Measurements from ENCODE around the gene PCYOX1L. TPM values are rescaled to one million over a fixed set of nuclear protein-coding genes. Genes with fewer than 3 reads are reported as not detected.

PCYOX1L gene
- total and polyA plus RNA-seq, 9 of the 15 experiments (the other 6 are each of a cell fraction or from before 2014, with no cell fraction given): 2.3 to 17.9 (median 6.0) TPM

DNA sequence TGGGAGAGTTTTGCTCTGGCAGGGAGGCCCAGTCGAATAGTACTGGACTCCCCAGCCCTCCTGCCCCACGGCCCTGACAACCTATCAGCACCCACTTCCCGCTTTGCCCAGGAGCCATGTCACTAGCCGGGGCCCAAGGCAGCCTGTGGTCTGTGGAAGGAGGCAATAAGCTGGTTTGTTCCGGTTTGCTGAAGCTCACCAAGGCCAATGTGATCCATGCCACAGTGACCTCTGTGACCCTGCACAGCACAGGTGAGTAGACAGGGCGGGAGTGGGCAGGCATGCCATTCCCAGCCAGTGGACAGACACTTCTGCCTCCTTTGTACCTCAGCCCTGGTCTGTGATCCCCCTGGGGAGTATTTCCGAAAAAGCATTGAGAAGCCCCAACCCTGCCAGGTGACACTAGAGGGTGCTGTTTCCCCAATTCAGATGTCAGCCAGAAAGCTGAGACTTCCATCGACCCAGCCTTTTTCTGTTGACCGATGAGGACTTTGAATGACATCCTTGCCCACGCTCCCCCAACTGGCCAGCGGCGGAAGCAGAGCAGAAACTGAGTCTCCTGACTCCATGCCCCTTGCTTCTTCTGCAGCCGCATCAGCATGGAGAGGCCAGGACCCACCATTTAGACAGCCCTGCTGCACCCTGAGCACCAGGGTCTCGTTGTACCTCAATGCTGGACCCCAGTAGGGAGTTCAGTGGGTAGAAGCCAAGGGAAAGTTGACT is 9.6 kb downstream of the PCYOX1L start (continued):
- TF ChIP-seq BACH1 (tag; IDR thresholded peaks at IDR 0.05) (no peak), MEF2A (IDR thresholded peaks at IDR 0.05; ENCODE audit: control insufficient read depth, low read depth, low read length) (no peak), ZNF830 (CRISPR knock-in tag; IDR thresholded peaks at IDR 0.05) (no peak), ZNF316 (IDR thresholded peaks at IDR 0.05) (no peak), RAD21 (CRISPR knock-in tag; conservative IDR thresholded peaks at IDR 0.05 in 1 of 2, IDR thresholded peaks at IDR 0.05 in 1 of 2) (peak; percentile 62 to 85), POLR3A (IDR thresholded peaks at IDR 0.05; ENCODE audit: borderline replicate concordance, extremely low read depth, insufficient read depth, insufficient read length) (no peak), ZNF197 (CRISPR knock-in tag; IDR thresholded peaks at IDR 0.05; ENCODE audit: low read depth) (no peak), ZNF77 (CRISPR knock-in tag; IDR thresholded peaks at IDR 0.05) (no peak), NEUROD1 (IDR thresholded peaks at IDR 0.05; ENCODE audit: borderline replicate concordance, low read depth, low read length, partially characterized antibody) (peak; percentile 27), ZNF668 (CRISPR knock-in tag; IDR thresholded peaks at IDR 0.05) (no peak), NFIX (CRISPR knock-in tag; IDR thresholded peaks at IDR 0.05; ENCODE audit: low read depth) (no peak), CAMTA2 (CRISPR knock-in tag; conservative IDR thresholded peaks at IDR 0.05) (no peak), ZNF384 (IDR thresholded peaks at IDR 0.05; ENCODE audit: low read depth, low read length) (no peak), HDAC1 (IDR thresholded peaks at IDR 0.05) (no peak), TEAD4 (IDR thresholded peaks at IDR 0.05; ENCODE audit: low read length) (no peak), TEAD4 (CRISPR knock-in tag; IDR thresholded peaks at IDR 0.05; ENCODE audit: borderline replicate concordance) (no peak), ADNP (tag; IDR thresholded peaks at IDR 0.05) (no peak)
- TF ChIP-seq, protein P1, sequence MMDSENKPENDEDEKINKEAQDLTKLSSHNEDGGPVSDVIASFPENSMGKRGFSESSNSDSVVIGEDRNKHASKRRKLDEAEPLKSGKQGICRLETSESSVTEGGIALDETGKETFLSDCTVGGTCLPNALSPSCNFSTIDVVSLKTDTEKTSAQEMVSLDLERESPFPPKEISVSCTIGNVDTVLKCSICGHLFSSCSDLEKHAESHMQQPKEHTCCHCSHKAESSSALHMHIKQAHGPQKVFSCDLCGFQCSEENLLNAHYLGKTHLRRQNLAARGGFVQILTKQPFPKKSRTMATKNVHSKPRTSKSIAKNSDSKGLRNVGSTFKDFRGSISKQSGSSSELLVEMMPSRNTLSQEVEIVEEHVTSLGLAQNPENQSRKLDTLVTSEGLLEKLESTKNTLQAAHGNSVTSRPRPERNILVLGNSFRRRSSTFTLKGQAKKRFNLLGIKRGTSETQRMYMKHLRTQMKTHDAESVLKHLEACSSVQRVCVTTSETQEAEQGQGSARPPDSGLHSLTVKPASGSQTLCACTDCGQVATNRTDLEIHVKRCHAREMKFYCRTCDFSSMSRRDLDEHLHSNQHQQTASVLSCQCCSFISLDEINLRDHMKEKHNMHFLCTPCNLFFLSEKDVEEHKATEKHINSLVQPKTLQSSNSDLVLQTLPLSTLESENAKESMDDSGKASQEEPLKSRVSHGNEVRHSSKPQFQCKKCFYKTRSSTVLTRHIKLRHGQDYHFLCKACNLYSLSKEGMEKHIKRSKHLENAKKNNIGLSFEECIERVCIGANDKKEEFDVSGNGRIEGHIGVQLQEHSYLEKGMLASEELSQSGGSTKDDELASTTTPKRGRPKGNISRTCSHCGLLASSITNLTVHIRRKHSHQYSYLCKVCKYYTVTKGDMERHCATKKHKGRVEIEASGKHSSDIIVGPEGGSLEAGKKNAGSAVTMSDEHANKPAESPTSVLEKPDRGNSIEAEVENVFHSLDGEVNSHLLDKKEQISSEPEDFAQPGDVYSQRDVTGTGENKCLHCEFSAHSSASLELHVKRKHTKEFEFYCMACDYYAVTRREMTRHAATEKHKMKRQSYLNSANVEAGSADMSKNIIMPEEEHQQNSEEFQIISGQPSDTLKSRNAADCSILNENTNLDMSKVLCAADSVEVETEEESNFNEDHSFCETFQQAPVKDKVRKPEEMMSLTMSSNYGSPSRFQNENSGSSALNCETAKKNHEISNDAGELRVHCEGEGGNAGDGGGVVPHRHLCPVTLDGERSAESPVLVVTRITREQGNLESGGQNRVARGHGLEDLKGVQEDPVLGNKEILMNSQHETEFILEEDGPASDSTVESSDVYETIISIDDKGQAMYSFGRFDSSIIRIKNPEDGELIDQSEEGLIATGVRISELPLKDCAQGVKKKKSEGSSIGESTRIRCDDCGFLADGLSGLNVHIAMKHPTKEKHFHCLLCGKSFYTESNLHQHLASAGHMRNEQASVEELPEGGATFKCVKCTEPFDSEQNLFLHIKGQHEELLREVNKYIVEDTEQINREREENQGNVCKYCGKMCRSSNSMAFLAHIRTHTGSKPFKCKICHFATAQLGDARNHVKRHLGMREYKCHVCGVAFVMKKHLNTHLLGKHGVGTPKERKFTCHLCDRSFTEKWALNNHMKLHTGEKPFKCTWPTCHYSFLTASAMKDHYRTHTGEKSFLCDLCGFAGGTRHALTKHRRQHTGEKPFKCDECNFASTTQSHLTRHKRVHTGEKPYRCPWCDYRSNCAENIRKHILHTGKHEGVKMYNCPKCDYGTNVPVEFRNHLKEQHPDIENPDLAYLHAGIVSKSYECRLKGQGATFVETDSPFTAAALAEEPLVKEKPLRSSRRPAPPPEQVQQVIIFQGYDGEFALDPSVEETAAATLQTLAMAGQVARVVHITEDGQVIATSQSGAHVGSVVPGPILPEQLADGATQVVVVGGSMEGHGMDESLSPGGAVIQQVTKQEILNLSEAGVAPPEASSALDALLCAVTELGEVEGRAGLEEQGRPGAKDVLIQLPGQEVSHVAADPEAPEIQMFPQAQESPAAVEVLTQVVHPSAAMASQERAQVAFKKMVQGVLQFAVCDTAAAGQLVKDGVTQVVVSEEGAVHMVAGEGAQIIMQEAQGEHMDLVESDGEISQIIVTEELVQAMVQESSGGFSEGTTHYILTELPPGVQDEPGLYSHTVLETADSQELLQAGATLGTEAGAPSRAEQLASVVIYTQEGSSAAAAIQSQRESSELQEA (IDR thresholded peaks at IDR 0.05; ENCODE audit: low read depth): no peak
- TF ChIP-seq, protein P2, sequence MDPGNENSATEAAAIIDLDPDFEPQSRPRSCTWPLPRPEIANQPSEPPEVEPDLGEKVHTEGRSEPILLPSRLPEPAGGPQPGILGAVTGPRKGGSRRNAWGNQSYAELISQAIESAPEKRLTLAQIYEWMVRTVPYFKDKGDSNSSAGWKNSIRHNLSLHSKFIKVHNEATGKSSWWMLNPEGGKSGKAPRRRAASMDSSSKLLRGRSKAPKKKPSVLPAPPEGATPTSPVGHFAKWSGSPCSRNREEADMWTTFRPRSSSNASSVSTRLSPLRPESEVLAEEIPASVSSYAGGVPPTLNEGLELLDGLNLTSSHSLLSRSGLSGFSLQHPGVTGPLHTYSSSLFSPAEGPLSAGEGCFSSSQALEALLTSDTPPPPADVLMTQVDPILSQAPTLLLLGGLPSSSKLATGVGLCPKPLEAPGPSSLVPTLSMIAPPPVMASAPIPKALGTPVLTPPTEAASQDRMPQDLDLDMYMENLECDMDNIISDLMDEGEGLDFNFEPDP (CRISPR knock-in tag; IDR thresholded peaks at IDR 0.05): no peak

Measured in K562 (cell line).